ENCODE measurements around the gene ATP8A2. TPM values are rescaled to one million over a fixed set of nuclear protein-coding genes. Genes with fewer than 3 reads are reported as not detected.

The ATP8A2 gene
- total RNA-seq, 1 donor from 2014 or later: 1.7 TPM

- no peaks in the 10 kb centered on the region for H3K27me3 ChIP-seq (ENCODE audit: low read depth)
- ATAC-seq: no peak
- H3K4me3 ChIP-seq: no peak overlapping the region
- DNase-seq: no peak
- no peak for TF ChIP-seq CTCF (IDR thresholded peaks at IDR 0.05)
- H3K36me3 ChIP-seq: no peaks in the 10 kb centered on the region
- intact Hi-C loops (cut with DNase I): no loop called here
- H3K9me3 ChIP-seq: no peaks in the 10 kb centered on the region
- no peaks in the 10 kb centered on the region for H3K4me1 ChIP-seq
- no peak overlapping the region for H3K27ac ChIP-seq
Measured at GRCh38 chr13:25795277-25795676, 423.5 kb downstream of the ATP8A2 start.

- H3K4me3 ChIP-seq: no peak overlapping the region
- no peaks in the 10 kb centered on the region for H3K27me3 ChIP-seq (ENCODE audit: low read depth)
- intact Hi-C loops (cut with DNase I): no loop called here
- ATAC-seq: peak in 1 of 2 donors; percentile 43
- no peak overlapping the region for H3K27ac ChIP-seq
- no peak for DNase-seq
- H3K9me3 ChIP-seq: no peaks in the 10 kb centered on the region
- TF ChIP-seq CTCF (IDR thresholded peaks at IDR 0.05): no peak
- H3K4me1 ChIP-seq: no peaks in the 10 kb centered on the region
- no peaks in the 10 kb centered on the region for H3K36me3 ChIP-seq
Measured at GRCh38 chr13:25796474-25796873, 424.7 kb downstream of the ATP8A2 start.

GRCh38 chr13:25798998-25799397 is 427.2 kb downstream of the ATP8A2 start:
- no peak for TF ChIP-seq CTCF (IDR thresholded peaks at IDR 0.05)
- Histone ChIP-seq H3K4me3 (no peak overlapping the region), H3K27ac (no peak overlapping the region), H3K27me3 (ENCODE audit: low read depth) (no peaks in the 10 kb centered on the region), H3K4me1 (no peaks in the 10 kb centered on the region), H3K9me3 (no peaks in the 10 kb centered on the region), H3K36me3 (no peaks in the 10 kb centered on the region)
- intact Hi-C loops (cut with DNase I): no loop called here
- DNase-seq (no peak), ATAC-seq (no peak)

GRCh38 chr13:25800523-25800922 is 428.7 kb downstream of the ATP8A2 start:
- DNase-seq: no peak
- Histone ChIP-seq H3K9me3 (no peaks in the 10 kb centered on the region), H3K27me3 (ENCODE audit: low read depth) (no peaks in the 10 kb centered on the region), H3K27ac (no peak overlapping the region), H3K4me1 (no peaks in the 10 kb centered on the region), H3K36me3 (no peaks in the 10 kb centered on the region), H3K4me3 (no peak overlapping the region)
- TF ChIP-seq CTCF (IDR thresholded peaks at IDR 0.05): no peak
- intact Hi-C loops (cut with DNase I): no loop called here
- ATAC-seq: no peak

GRCh38 chr13:25802579-25802978 is 430.8 kb downstream of the ATP8A2 start:
- no peak for DNase-seq
- ATAC-seq: no peak
- H3K36me3 ChIP-seq: no peaks in the 10 kb centered on the region
- no peaks in the 10 kb centered on the region for H3K27me3 ChIP-seq (ENCODE audit: low read depth)
- no peaks in the 10 kb centered on the region for H3K4me1 ChIP-seq
- intact Hi-C loops (cut with DNase I): no loop called here
- no peak overlapping the region for H3K4me3 ChIP-seq
- TF ChIP-seq CTCF (IDR thresholded peaks at IDR 0.05): no peak
- no peak overlapping the region for H3K27ac ChIP-seq
- no peaks in the 10 kb centered on the region for H3K9me3 ChIP-seq

- no peak for TF ChIP-seq CTCF (IDR thresholded peaks at IDR 0.05)
- ATAC-seq (peak; percentile 83 to 88), DNase-seq (no peak)
- H3K4me1 ChIP-seq: no peaks in the 10 kb centered on the region
- no peaks in the 10 kb centered on the region for H3K9me3 ChIP-seq
- H3K27ac ChIP-seq: no peak overlapping the region
- H3K36me3 ChIP-seq: no peaks in the 10 kb centered on the region
- no peak overlapping the region for H3K4me3 ChIP-seq
- intact Hi-C loops (cut with DNase I): no loop called here
- no peaks in the 10 kb centered on the region for H3K27me3 ChIP-seq (ENCODE audit: low read depth)
Measured at GRCh38 chr13:25803641-25804040, 431.9 kb downstream of the ATP8A2 start.

All from lower lobe of right lung (tissue), 2 donors.